ENCODE results near the gene FYB2.

GRCh38 chr1:56814205-56814604 lies 5.0 kb downstream of the FYB2 start:
- TF ChIP-seq, protein P1, sequence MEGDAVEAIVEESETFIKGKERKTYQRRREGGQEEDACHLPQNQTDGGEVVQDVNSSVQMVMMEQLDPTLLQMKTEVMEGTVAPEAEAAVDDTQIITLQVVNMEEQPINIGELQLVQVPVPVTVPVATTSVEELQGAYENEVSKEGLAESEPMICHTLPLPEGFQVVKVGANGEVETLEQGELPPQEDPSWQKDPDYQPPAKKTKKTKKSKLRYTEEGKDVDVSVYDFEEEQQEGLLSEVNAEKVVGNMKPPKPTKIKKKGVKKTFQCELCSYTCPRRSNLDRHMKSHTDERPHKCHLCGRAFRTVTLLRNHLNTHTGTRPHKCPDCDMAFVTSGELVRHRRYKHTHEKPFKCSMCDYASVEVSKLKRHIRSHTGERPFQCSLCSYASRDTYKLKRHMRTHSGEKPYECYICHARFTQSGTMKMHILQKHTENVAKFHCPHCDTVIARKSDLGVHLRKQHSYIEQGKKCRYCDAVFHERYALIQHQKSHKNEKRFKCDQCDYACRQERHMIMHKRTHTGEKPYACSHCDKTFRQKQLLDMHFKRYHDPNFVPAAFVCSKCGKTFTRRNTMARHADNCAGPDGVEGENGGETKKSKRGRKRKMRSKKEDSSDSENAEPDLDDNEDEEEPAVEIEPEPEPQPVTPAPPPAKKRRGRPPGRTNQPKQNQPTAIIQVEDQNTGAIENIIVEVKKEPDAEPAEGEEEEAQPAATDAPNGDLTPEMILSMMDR (IDR thresholded peaks at IDR 0.05; ENCODE audit: insufficient read depth, low read depth, low read length) = no peak
- TF ChIP-seq EZH2 (IDR thresholded peaks at IDR 0.05; ENCODE audit: insufficient read depth, low read length) = no peak
